H4 (cell line): ENCODE data around the gene RUVBL2. TPM values are rescaled to one million over a fixed set of nuclear protein-coding genes. Genes with fewer than 3 reads are reported as not detected.
"Not testable (repeated sequence)": the region's sequence is repeated elsewhere in the genome, so short reads cannot be mapped to it uniquely, and the experiment has no call there.

ENCODE experiments used
- DNase-seq: peaks from one replicate; pipeline ENCODE4 v3.0.0-alpha.2; 2015; ENCODE audit warnings: low spot score
- total RNA-seq: library from RNA; depleted of rRNA; stranded (reverse); fragments of >200 nt; shearing (Covaris generic); gene quantifications from 2 replicates; pipeline ENCODE4 v1.2.3, GENCODE V29; 2014; rRNA removed

Gene RUVBL2
- total RNA-seq, 1 experiment from 2014 or later = 353 TPM

- DNase-seq = not testable (repeated sequence)
Measured at GRCh38 chr19:49043548-49043947, 49.9 kb downstream of the RUVBL2 start, which contains the start of gene CGB5. Gene CGB5 (plus strand): TSS chr19:49043848. CDS start chr19:49044210, 362 bp downstream.

- not testable (repeated sequence) for DNase-seq
Measured at GRCh38 chr19:49049011-49049410, 55.3 kb downstream of the RUVBL2 start, which contains the start of gene CGB8. Gene CGB8 (minus strand): TSS chr19:49049111. CDS start chr19:49048739, 372 bp downstream.

GRCh38 chr19:49049834-49050233 lies 56.1 kb downstream of the RUVBL2 start:
- not testable (repeated sequence) for DNase-seq

- DNase-seq = peak; percentile 60
Measured at GRCh38 chr19:49050376-49051033, 56.8 kb downstream of the RUVBL2 start.

GRCh38 chr19:49056101-49056901 lies 62.6 kb downstream of the RUVBL2 start:
- DNase-seq = peak; percentile 37

GRCh38 chr19:49056902-49057596 lies 63.4 kb downstream of the RUVBL2 start:
- DNase-seq = not testable (repeated sequence)

- no peak for DNase-seq
Measured at GRCh38 chr19:49057636-49058234, 64.0 kb downstream of the RUVBL2 start, which contains the start of gene CGB7. Gene CGB7 (minus strand): TSS chr19:49057749. CDS start chr19:49055375, 2,374 bp downstream.

GRCh38 chr19:49058562-49058961 lies 64.9 kb downstream of the RUVBL2 start:
- DNase-seq = no peak

GRCh38 chr19:49059053-49059452 lies 65.4 kb downstream of the RUVBL2 start:
- no peak for DNase-seq

GRCh38 chr19:49061000-49061399 lies 67.3 kb downstream of the RUVBL2 start:
- no peak for DNase-seq

GRCh38 chr19:49061445-49061844 lies 67.8 kb downstream of the RUVBL2 start:
- no peak for DNase-seq

- no peak for DNase-seq
Measured at GRCh38 chr19:49064029-49064629, 70.4 kb downstream of the RUVBL2 start.

- no peak for DNase-seq
Measured at GRCh38 chr19:49064768-49065611, 71.3 kb downstream of the RUVBL2 start, which contains the start of gene NTF4. Gene NTF4 (minus strand): TSS chr19:49064818. CDS start chr19:49061997, 2,821 bp downstream.

Other genes with a start within 250 kb of the RUVBL2 start
- gene IZUMO1, start 247.0 kb upstream of the RUVBL2 start, total RNA-seq = not detected in 2 replicates
- gene FUT1, start 241.2 kb upstream of the RUVBL2 start, total RNA-seq = 0.25 TPM in 1 of 2 replicates, not detected in the other
- gene FGF21, start 238.4 kb upstream of the RUVBL2 start, total RNA-seq = not detected in 2 replicates
- 45.4 and 47.3 TPM in 2 replicates for gene BCAT2, start 182.9 kb upstream of the RUVBL2 start, total RNA-seq
- not detected in 2 replicates for gene HSD17B14, start 157.4 kb upstream of the RUVBL2 start, total RNA-seq
- gene PLEKHA4, start 125.3 kb upstream of the RUVBL2 start, total RNA-seq = 2.9 and 5.4 TPM in 2 replicates
- 15.8 and 16.1 TPM in 2 replicates for gene PPP1R15A, start 121.5 kb upstream of the RUVBL2 start, total RNA-seq
- gene TULP2, start 95.1 kb upstream of the RUVBL2 start, total RNA-seq = not detected in 2 replicates
- gene NUCB1, start 93.6 kb upstream of the RUVBL2 start, total RNA-seq = 199 and 224 TPM in 2 replicates
- gene DHDH, start 60.2 kb upstream of the RUVBL2 start, total RNA-seq = 0.27 TPM in 1 of 2 replicates, not detected in the other
- gene BAX, start 39.0 kb upstream of the RUVBL2 start, total RNA-seq = 132 and 135 TPM in 2 replicates
- gene FTL, start 28.6 kb upstream of the RUVBL2 start, total RNA-seq = 22,782 and 25,960 TPM in 2 replicates
- gene GYS1, start 578 bp upstream of the RUVBL2 start, total RNA-seq = 31.7 and 31.9 TPM in 2 replicates
- not detected in 2 replicates for gene LHB, start 23.2 kb downstream of the RUVBL2 start, total RNA-seq
- gene CGB3, start 30.4 kb downstream of the RUVBL2 start, total RNA-seq = not detected in 2 replicates
- gene CGB2, start 38.0 kb downstream of the RUVBL2 start, total RNA-seq = not detected in 2 replicates
- 0.77 and 11.4 TPM in 2 replicates for gene CGB1, start 43.0 kb downstream of the RUVBL2 start, total RNA-seq
- 0.33 and 3.3 TPM in 2 replicates for gene CGB5, start 50.0 kb downstream of the RUVBL2 start, total RNA-seq
- 1.5 TPM in 1 of 2 replicates, not detected in the other for gene CGB8, start 55.2 kb downstream of the RUVBL2 start, total RNA-seq
- gene CGB7, start 63.9 kb downstream of the RUVBL2 start, total RNA-seq = not detected in 2 replicates
- not detected in 2 replicates for gene NTF4, start 70.9 kb downstream of the RUVBL2 start, total RNA-seq
- not detected in 2 replicates for gene KCNA7, start 78.8 kb downstream of the RUVBL2 start, total RNA-seq
- gene SNRNP70, start 91.6 kb downstream of the RUVBL2 start, total RNA-seq = 138 and 189 TPM in 2 replicates
- 4.1 and 15.2 TPM in 2 replicates for gene LIN7B, start 120.5 kb downstream of the RUVBL2 start, total RNA-seq
- 0.80 and 7.3 TPM in 2 replicates for gene C19orf73, start 125.3 kb downstream of the RUVBL2 start, total RNA-seq
- 5.4 and 6.9 TPM in 2 replicates for gene PPFIA3, start 125.7 kb downstream of the RUVBL2 start, total RNA-seq
- 0.06 TPM in 1 of 2 replicates, not detected in the other for gene HRC, start 161.5 kb downstream of the RUVBL2 start, total RNA-seq
- gene TRPM4, start 163.9 kb downstream of the RUVBL2 start, total RNA-seq = 3.9 and 5.0 TPM in 2 replicates